DMS79 (cell line): ENCODE results near the gene ANO2.
A peak's percentile ranks its signal among the peaks of the same experiment; 100 is the strongest.

Source experiments
- DNase-seq: peaks from one replicate; lab custom pipeline; 2025; lab: John Stamatoyannopoulos, UW

The ANO2 gene

DNA sequence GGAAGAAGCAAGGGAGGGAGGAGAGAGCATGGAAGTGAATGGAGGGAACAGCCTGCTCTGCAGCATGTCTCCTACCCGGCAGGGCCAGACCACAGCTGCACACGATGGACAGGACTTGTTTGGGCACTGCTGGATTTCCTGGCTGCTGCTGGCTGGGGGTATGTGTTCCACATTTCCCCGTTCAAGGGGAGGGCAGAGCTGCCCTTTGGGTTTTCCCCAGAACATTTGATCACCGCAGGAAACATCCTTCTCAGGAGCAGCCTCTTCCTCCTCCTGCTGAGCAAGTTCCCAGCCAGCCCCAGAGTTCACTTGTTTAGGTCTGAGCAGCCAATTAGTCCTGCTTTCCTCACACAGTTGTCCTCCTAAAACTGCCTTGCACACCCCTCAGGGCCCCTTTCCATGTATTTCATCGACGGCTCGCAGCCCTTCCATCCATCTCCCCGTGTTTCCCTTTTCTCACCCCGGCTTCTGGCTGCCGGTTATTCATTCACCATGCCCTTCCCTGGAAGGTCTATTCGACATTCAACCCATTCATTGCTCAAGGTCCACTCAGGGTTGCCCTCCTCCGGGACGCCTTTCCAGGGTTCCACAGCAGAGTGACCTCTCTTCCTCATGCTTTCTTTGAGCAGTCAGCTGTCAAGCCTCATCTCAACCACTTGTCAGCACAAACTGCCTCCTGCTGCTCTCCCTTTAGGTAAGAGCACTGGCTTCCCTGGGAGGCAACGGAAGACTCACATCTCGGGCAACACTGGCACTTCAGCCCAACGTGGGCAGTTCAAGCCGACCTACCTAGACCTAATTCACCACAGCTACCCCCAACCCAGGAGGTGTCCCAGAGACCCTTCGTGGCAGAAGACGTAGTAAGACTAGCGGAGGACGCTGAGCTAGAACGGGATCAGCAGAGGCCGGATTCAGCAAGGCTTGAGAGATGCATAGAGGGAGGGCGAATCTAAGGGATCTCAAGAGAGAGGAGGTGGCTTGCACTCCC is 20.1 kb upstream of the ANO2 start:
- no peak for DNase-seq

GRCh38 chr12:5963515-5963914 is 18.5 kb upstream of the ANO2 start:
- no peak for DNase-seq

GRCh38 chr12:5960783-5961182 is 15.7 kb upstream of the ANO2 start:
- no peak for DNase-seq

DNA sequence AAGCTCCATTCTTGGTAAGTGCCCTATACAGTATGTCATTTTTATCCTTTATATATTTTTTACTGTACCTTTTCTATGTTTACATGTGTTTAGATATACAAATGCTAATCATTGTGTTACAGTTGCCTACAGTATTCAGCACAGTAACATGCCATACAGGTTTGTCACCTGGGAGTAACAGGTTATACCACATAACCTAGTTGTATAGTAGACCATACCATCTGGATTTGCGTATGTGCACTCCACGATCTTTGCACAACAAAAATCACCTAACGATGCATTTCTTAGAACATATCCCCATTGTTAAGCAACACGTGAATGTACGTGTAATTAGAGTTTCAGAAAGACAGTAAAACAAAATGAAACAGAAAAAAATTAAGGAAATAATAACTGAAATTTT is 11.9 kb upstream of the ANO2 start:
- DNase-seq: no peak

- no peak for DNase-seq
Observed at GRCh38 chr12:5954661-5955060, 9.6 kb upstream of the ANO2 start.

DNA sequence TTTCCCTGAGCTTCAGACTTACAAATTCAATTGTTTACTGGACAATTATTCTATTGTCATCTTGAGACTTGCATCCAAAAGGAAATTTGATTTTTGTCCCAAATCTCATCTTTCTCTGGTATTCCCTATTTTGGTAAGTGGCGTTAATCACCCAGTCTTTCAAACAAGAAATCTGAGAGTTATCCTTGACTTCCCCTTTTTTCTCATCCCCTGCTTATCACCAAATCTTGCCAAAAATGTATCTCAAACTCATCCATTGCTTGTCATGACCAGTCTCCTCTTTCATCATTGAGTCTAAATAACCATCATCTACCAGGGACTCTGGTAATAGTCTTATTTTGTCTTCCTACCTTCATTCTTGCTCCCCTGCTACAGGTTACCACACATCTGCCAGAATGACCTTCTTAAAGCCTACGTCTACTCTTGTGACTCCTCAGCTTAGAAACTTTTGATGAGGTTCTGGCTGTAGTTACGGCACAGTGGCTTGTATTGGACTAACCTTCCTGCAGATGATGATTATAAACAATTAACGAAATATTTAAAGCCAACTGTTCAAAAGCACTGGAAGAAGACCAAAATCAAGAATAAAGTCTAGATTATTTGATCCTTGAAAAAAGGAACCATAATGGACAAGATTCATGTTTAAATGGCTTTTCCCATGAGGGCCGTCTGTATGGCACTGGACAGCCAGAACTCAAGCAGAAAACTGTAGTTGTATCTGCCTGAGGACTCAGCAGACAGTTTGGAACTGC is 9.0 kb upstream of the ANO2 start:
- DNase-seq: no peak

DNA sequence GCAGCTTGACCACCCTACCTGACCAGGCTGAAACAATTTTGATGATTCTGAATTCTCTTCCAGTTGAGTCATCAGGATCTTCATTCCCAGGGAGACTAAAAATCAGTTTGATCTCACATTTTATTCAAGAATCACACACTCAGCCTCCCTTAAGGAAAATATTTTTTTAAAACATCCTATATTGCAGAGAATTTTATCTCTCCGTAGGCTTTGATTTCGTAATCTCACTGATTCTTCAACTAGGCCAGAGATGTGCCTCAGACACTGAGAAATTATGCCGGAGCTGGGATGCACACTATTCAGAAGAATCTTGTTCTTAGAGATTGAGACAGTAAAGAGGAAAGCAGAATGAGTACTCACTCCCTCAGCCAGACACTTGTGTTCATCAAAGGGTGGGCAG is 7.0 kb upstream of the ANO2 start:
- no peak for DNase-seq

DNA sequence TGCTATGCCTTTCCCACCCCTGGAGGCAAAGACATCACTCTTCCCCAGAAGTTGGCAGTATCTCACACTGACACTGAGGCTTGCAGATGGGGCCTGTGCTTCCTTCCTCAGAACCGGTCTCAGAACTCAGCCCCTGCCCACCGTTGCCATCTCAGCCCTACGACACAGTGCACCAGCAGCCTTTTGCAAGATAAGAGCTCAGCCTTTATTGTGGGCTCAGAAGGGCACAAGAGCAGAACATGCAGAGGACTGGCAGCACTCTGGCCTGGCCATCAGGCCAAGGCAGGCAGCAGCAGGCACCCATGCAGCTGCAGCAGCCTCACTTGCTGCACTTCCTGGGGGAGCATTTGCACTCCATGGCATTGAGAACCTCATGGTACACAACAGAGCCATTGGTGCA is 3.6 kb upstream of the ANO2 start:
- no peak for DNase-seq

- DNase-seq: no peak
Observed at GRCh38 chr12:5947006-5947405, 1.9 kb upstream of the ANO2 start.

DNA sequence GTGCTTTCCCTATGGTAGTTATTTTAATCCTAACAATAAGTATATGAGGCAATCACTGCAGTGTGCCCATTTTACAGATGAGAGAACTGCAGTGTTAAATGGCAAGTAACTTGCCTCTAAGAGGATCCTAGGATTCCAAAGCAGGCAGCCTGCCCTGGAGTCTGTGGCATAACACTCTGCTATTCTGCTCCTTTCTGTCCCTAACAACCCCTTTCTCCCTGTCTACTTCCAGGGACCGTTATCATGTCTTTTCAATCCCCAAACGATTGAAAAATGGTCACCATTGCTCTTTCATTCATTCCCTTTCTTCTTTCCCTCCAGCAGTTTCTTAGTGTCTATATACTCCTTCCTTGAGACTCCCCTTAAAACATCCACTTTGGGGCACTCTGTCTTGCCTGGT is 1.3 kb upstream of the ANO2 start:
- no peak for DNase-seq

GRCh38 chr12:5944688-5945070 is 380 bp downstream of the ANO2 start:
- DNase-seq: peak; percentile 39

GRCh38 chr12:5944053-5944452 is 1.0 kb downstream of the ANO2 start:
- DNase-seq: no peak

- DNase-seq: no peak
Observed at GRCh38 chr12:5941907-5942306, 3.2 kb downstream of the ANO2 start.

GRCh38 chr12:5927732-5928516 is 17.1 kb downstream of the ANO2 start:
- DNase-seq: no peak

DNA sequence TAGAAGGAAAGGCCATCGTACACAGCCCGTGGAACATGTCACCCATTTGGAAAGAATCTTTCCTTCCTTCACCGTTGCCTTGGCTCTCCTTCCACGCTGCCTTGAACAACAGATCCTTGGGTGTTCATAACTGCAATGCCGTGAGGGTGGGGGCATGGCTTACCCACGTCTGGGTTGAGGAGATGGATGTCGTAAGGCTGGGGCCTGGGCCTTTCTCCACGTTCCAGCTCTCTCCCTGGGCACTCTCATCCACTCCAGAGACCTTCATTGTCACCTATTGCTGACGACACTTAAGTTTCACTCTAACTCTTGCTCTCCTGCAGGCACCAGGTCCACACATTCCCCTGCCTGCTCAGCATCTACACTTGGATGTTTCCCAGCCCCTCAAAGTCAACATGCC is 19.4 kb downstream of the ANO2 start:
- DNase-seq: no peak

DNA sequence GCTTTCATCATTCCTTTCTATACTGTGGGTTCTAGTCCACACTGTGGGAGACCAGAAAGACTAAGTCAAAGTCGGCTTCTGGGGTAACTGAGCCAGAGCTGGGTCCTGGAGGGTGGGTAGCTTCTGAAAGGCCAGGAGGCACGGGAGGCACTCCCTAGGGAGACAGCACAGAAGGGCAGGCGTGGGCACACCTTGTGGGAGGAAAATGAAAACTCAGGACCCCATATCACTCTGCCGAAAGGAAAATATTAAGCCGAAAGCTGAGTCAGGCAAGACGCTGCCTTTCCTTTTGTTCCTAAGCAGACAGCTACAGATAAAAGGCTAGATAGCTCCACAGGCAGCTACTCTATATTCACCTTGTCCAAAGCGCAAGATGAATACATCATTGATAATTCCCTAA is 20.7 kb downstream of the ANO2 start:
- no peak for DNase-seq

GRCh38 chr12:5923751-5924150 is 21.3 kb downstream of the ANO2 start:
- DNase-seq: no peak

DNA sequence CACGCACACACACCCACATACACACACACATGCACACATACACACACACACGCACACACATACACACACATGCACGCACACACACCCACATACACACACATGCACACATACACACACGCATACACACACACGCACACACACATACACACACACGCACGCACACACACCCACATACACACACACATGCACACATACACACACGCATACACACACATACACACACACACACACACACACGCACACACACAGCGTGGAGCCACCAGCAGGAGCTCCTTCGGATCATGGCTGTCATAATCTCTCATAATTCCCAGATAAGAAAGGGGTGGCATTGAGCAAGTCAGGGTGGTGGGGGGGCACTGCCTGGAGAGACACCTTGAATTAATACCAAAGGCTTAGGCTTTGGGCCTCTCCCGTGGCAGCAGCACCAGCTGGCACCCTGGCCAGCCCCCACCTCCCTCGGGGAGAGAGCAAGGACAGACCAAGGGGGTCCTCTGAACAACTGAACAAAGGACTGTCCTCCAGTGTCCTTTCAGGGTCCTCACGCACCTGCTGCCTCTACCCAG is 21.9 kb downstream of the ANO2 start:
- no peak for DNase-seq

- no peak for DNase-seq
Observed at GRCh38 chr12:5921966-5922899, 22.8 kb downstream of the ANO2 start.

- no peak for DNase-seq
Observed at GRCh38 chr12:5921027-5921909, 23.8 kb downstream of the ANO2 start.
